CD4-positive, CD25-positive, alpha-beta regulatory T cell (primary cell): ENCODE measurements around the gene SNX10. TPM values are rescaled to one million over a fixed set of nuclear protein-coding genes. Genes with fewer than 3 reads are reported as not detected.

ENCODE experiments used
- ATAC-seq, 2 donors: fragments of 150-1000 bp; cut with Tn5 transposase; one replicate each; pipeline ENCODE4 v1.10.0; 2021; ENCODE audit warnings: low read depth in 2 of 2, moderate number of reproducible peaks in 2 of 2, moderate library complexity in 1 of 2
- DNase-seq, 3 donors: peaks; one replicate each; pipeline versions ENCODE4 v3.0.0 to v3.0.0-alpha.2; 2012 to 2022; ENCODE audit warnings: mixed read lengths in 1 of 3
- H3K27ac ChIP-seq: one replicate; pipeline ENCODE4 v1.7.0; 2013; ENCODE audit warnings: mild to moderate bottlenecking, low read length; ENCODE audit not compliant: insufficient read depth, poor library complexity, severe bottlenecking
- H3K27me3 ChIP-seq: one replicate; pipeline ENCODE4 v1.7.0; 2013; ENCODE audit warnings: low read length; ENCODE audit not compliant: control insufficient read depth, insufficient read depth
- H3K36me3 ChIP-seq: one replicate; pipeline ENCODE4 v1.7.0; 2013; ENCODE audit warnings: mild to moderate bottlenecking, low read length, moderate library complexity; ENCODE audit not compliant: control insufficient read depth, insufficient read depth
- H3K4me1 ChIP-seq: 2 replicates; pipeline ENCODE4 v1.7.0; 2013; ENCODE audit warnings: mild to moderate bottlenecking, low read length; ENCODE audit not compliant: insufficient read depth, control insufficient read depth, poor library complexity, severe bottlenecking
- H3K4me3 ChIP-seq: one replicate; pipeline ENCODE4 v1.7.0; 2013; ENCODE audit warnings: low read depth, mild to moderate bottlenecking, low read length, moderate library complexity
- H3K9me3 ChIP-seq, 2 experiments: 1 replicate in 1 of 2; 2 replicates in 1 of 2; pipeline ENCODE4 v1.7.0; 2013; ENCODE audit warnings: low read length in 2 of 2, mild to moderate bottlenecking in 1 of 2, moderate library complexity in 1 of 2; ENCODE audit not compliant: control insufficient read depth in 2 of 2
- H3K27ac Mint-ChIP-seq, 3 donors: one replicate each; pipeline ENCODE4 v1.8.0; 2020 to 2022; ENCODE audit warnings: mild to moderate bottlenecking in 3 of 3, mixed read lengths in 3 of 3, moderate library complexity in 2 of 3
- H3K27me3 Mint-ChIP-seq: one replicate; pipeline ENCODE4 v1.8.0; 2022; ENCODE audit warnings: mild to moderate bottlenecking, mixed read lengths
- H3K36me3 Mint-ChIP-seq: one replicate; pipeline ENCODE4 v1.8.0; 2020; ENCODE audit warnings: mixed read lengths
- H3K4me1 Mint-ChIP-seq, 4 donors: one replicate each; pipeline ENCODE4 v1.8.0; 2020 to 2022; ENCODE audit warnings: mixed read lengths in 4 of 4, mild to moderate bottlenecking in 1 of 4
- H3K4me3 Mint-ChIP-seq, 4 donors: one replicate each; pipeline ENCODE4 v1.8.0; 2020 to 2022; ENCODE audit warnings: mild to moderate bottlenecking in 4 of 4, mixed read lengths in 4 of 4, moderate library complexity in 3 of 4
- H3K9me3 Mint-ChIP-seq, 7 donors: one replicate each; pipeline ENCODE4 v1.8.0; 2020 to 2022; ENCODE audit warnings: mixed read lengths in 7 of 7, mild to moderate bottlenecking in 3 of 7, moderate library complexity in 2 of 7
- polyA plus RNA-seq, 4 donors: library from polyadenylated mRNA; unstranded; fragments of 300-500 nt; fragmentation: Illumina TruSeq; gene quantifications; one replicate each; pipeline ENCODE4 v1.2.3, GENCODE V29; 2021
- total RNA-seq: library from RNA; stranded (reverse); gene quantifications from one replicate; pipeline ENCODE4 v1.2.3, GENCODE V29; 2022

Gene SNX10
- total and polyA plus RNA-seq, 5 donors from 2014 or later = 14.4 to 41.5 (median 27.9) TPM

GRCh38 chr7:26343320-26343832 is 51.7 kb downstream of the SNX10 start:
- no peak overlapping the region for H3K4me3 Mint-ChIP-seq
- H3K27ac Mint-ChIP-seq = no peak overlapping the region

GRCh38 chr7:26343837-26344236 is 52.2 kb downstream of the SNX10 start:
- no peak overlapping the region for H3K27ac Mint-ChIP-seq
- Histone ChIP-seq H3K27me3 (no peaks in the 10 kb centered on the region), H3K9me3 (no peaks in the 10 kb centered on the region), H3K4me3 (no peak overlapping the region), H3K4me1 (no peaks in the 10 kb centered on the region), H3K27ac (no peak overlapping the region), H3K36me3 (peaks cover 21% of the 10 kb centered on the region)
- no peaks in the 10 kb centered on the region for H3K27me3 Mint-ChIP-seq
- peaks cover 3 to 14% (median 9%) of the 10 kb centered on the region in 4 donors for H3K4me1 Mint-ChIP-seq
- peaks cover 43% of the 10 kb centered on the region for H3K36me3 Mint-ChIP-seq
- no peaks in the 10 kb centered on the region for H3K9me3 Mint-ChIP-seq
- no peak overlapping the region for H3K4me3 Mint-ChIP-seq
- ATAC-seq = no peak
- DNase-seq = no peak

More at GRCh38 chr7:26343320-26343832, 51.7 kb downstream of the SNX10 start:
- no peaks in the 10 kb centered on the region for H3K9me3 ChIP-seq
- no peak for ATAC-seq
- peaks cover 3 to 14% (median 9%) of the 10 kb centered on the region in 4 donors for H3K4me1 Mint-ChIP-seq
- H3K4me3 ChIP-seq = no peak overlapping the region
- H3K27ac ChIP-seq = no peak overlapping the region
- H3K27me3 ChIP-seq = no peaks in the 10 kb centered on the region
- H3K27me3 Mint-ChIP-seq = no peaks in the 10 kb centered on the region
- peaks cover 16% of the 10 kb centered on the region for H3K36me3 ChIP-seq
- no peaks in the 10 kb centered on the region for H3K9me3 Mint-ChIP-seq
- no peak for DNase-seq
- H3K36me3 Mint-ChIP-seq = peaks cover 40% of the 10 kb centered on the region
- no peaks in the 10 kb centered on the region for H3K4me1 ChIP-seq

- H3K4me1 Mint-ChIP-seq = peaks cover 2 to 13% (median 6%) of the 10 kb centered on the region in 4 donors
- Histone ChIP-seq H3K36me3 (peaks cover 21% of the 10 kb centered on the region), H3K4me1 (no peaks in the 10 kb centered on the region), H3K27me3 (no peaks in the 10 kb centered on the region), H3K27ac (no peak overlapping the region), H3K9me3 (no peaks in the 10 kb centered on the region), H3K4me3 (no peak overlapping the region)
- peaks cover 43% of the 10 kb centered on the region for H3K36me3 Mint-ChIP-seq
- ATAC-seq (no peak), DNase-seq (no peak)
- H3K27ac Mint-ChIP-seq = no peak overlapping the region
- H3K9me3 Mint-ChIP-seq = no peaks in the 10 kb centered on the region
- H3K27me3 Mint-ChIP-seq = no peaks in the 10 kb centered on the region
- H3K4me3 Mint-ChIP-seq = no peak overlapping the region
These were observed 53.5 kb downstream of the SNX10 start for GRCh38 chr7:26345202-26345601.

- no peak for ATAC-seq
- DNase-seq = no peak
- Histone ChIP-seq H3K27me3 (no peaks in the 10 kb centered on the region), H3K4me3 (no peak overlapping the region), H3K36me3 (peaks cover 21% of the 10 kb centered on the region), H3K27ac (no peak overlapping the region), H3K9me3 (no peaks in the 10 kb centered on the region), H3K4me1 (no peaks in the 10 kb centered on the region)
- no peak overlapping the region for H3K4me3 Mint-ChIP-seq
- no peaks in the 10 kb centered on the region for H3K9me3 Mint-ChIP-seq
- no peaks in the 10 kb centered on the region for H3K27me3 Mint-ChIP-seq
- H3K4me1 Mint-ChIP-seq = peaks cover 0 to 10% (median 5%) of the 10 kb centered on the region in 4 donors
- no peak overlapping the region for H3K27ac Mint-ChIP-seq
- peaks cover 39% of the 10 kb centered on the region for H3K36me3 Mint-ChIP-seq
These were observed 54.2 kb downstream of the SNX10 start for GRCh38 chr7:26345837-26346236.

- Histone ChIP-seq H3K27ac (no peak overlapping the region), H3K4me3 (no peak overlapping the region), H3K9me3 (no peaks in the 10 kb centered on the region), H3K4me1 (no peaks in the 10 kb centered on the region), H3K27me3 (no peaks in the 10 kb centered on the region), H3K36me3 (peaks cover 21% of the 10 kb centered on the region)
- DNase-seq = no peak
- no peaks in the 10 kb centered on the region for H3K9me3 Mint-ChIP-seq
- H3K36me3 Mint-ChIP-seq = peaks cover 44% of the 10 kb centered on the region
- ATAC-seq = no peak
- H3K27ac Mint-ChIP-seq = peak overlapping the region in 1 of 3 donors; percentile 42
- H3K4me3 Mint-ChIP-seq = peak overlapping the region in 1 of 4 donors; percentile 41
- peaks cover 0 to 10% (median 5%) of the 10 kb centered on the region in 4 donors for H3K4me1 Mint-ChIP-seq
- no peaks in the 10 kb centered on the region for H3K27me3 Mint-ChIP-seq
These were observed 55.0 kb downstream of the SNX10 start for GRCh38 chr7:26346611-26347203.

GRCh38 chr7:26348234-26348851 is 56.7 kb downstream of the SNX10 start:
- no peak overlapping the region for H3K4me3 ChIP-seq
- Mint-ChIP-seq H3K9me3 (no peaks in the 10 kb centered on the region), H3K4me1 (peaks cover 0 to 8% (median 5%) of the 10 kb centered on the region in 4 donors), H3K27me3 (no peaks in the 10 kb centered on the region), H3K27ac (peak overlapping the region in 1 of 3 donors; percentile 42), H3K4me3 (no peak overlapping the region), H3K36me3 (peaks cover 43% of the 10 kb centered on the region)
- no peaks in the 10 kb centered on the region for H3K9me3 ChIP-seq
- no peak overlapping the region for H3K27ac ChIP-seq
- DNase-seq (no peak), ATAC-seq (no peak)
- no peaks in the 10 kb centered on the region for H3K27me3 ChIP-seq
- H3K36me3 ChIP-seq = peaks cover 21% of the 10 kb centered on the region
- H3K4me1 ChIP-seq = no peaks in the 10 kb centered on the region

GRCh38 chr7:26349005-26349915 is 57.6 kb downstream of the SNX10 start:
- no peak for ATAC-seq

More at GRCh38 chr7:26349005-26349915, 57.6 kb downstream of the SNX10 start:
- DNase-seq = no peak
- Mint-ChIP-seq H3K4me3 (no peak overlapping the region), H3K27me3 (no peaks in the 10 kb centered on the region), H3K9me3 (no peaks in the 10 kb centered on the region), H3K4me1 (peaks cover 0 to 6% (median 3%) of the 10 kb centered on the region in 4 donors), H3K36me3 (peaks cover 36% of the 10 kb centered on the region), H3K27ac (no peak overlapping the region)
- Histone ChIP-seq H3K36me3 (peaks cover 21% of the 10 kb centered on the region), H3K27ac (no peak overlapping the region), H3K9me3 (no peaks in the 10 kb centered on the region), H3K27me3 (no peaks in the 10 kb centered on the region), H3K4me3 (no peak overlapping the region), H3K4me1 (no peaks in the 10 kb centered on the region)
